ENCODE results near the gene TLCD1. TPM values are rescaled to one million over a fixed set of nuclear protein-coding genes. Genes with fewer than 3 reads are reported as not detected.

TLCD1 gene
- total and polyA plus RNA-seq, 10 of the 15 experiments (the other 5 are each of a cell fraction or from before 2014, with no cell fraction given): 2.9 to 19.8 (median 7.7) TPM

- TF ChIP-seq KAT2A (conservative IDR thresholded peaks at IDR 0.05; ENCODE audit: control insufficient read depth, low read depth, low read length): no peak
- TF ChIP-seq SIX5 (IDR thresholded peaks at IDR 0.05; ENCODE audit: low read depth, low read length, severe bottlenecking): no peak
- TF ChIP-seq ASH2L (IDR thresholded peaks at IDR 0.05; ENCODE audit: borderline replicate concordance, low read depth): no peak
- TF ChIP-seq CTCF (IDR thresholded peaks at IDR 0.05 in 2 of 3, conservative IDR thresholded peaks at IDR 0.05 in 1 of 3; ENCODE audit: control insufficient read depth in 2 of 3, extremely low read depth in 1 of 3, insufficient read depth in 1 of 3, low read depth in 3 of 3, low read length in 3 of 3): peak; percentile 99 to 100 (median 99); a peak in 5 of 6 replicates
- TF ChIP-seq SREBF2 (IDR thresholded peaks at IDR 0.05; ENCODE audit: low read length): no peak
- TF ChIP-seq BCL11A (IDR thresholded peaks at IDR 0.05; ENCODE audit: low read depth, low read length): no peak
- peak; percentile 80; the same call in 1 of the 2 replicates for TF ChIP-seq CHD2 (IDR thresholded peaks at IDR 0.05; ENCODE audit: borderline replicate concordance, low read depth, low read length)
- no peak for TF ChIP-seq PRDM15 (CRISPR knock-in tag; IDR thresholded peaks at IDR 0.05)
- no peak for TF ChIP-seq CBX3 (IDR thresholded peaks at IDR 0.05; ENCODE audit: borderline replicate concordance, low read depth)
- TF ChIP-seq BACH1 (IDR thresholded peaks at IDR 0.05; ENCODE audit: borderline replicate concordance): peak; percentile 90
- peak; percentile 33 for TF ChIP-seq NR2F1 (conservative IDR thresholded peaks at IDR 0.05)
- TF ChIP-seq NFYB (IDR thresholded peaks at IDR 0.05; ENCODE audit: insufficient read depth, low read depth, low read length): no peak
- TF ChIP-seq STAT3 (IDR thresholded peaks at IDR 0.05; ENCODE audit: low read depth, low read length): 0 out of 2 replicates have a peak, but pooled peaks have one; percentile 57
- TF ChIP-seq E4F1 (IDR thresholded peaks at IDR 0.05; ENCODE audit: borderline replicate concordance, partially characterized antibody): no peak
- TF ChIP-seq IKZF2 (IDR thresholded peaks at IDR 0.05): peak; percentile 90 to 93
- TF ChIP-seq RCOR1 (conservative IDR thresholded peaks at IDR 0.05; ENCODE audit: low read depth, low read length): no peak
- peak; percentile 69 for TF ChIP-seq EED (IDR thresholded peaks at IDR 0.05; ENCODE audit: low read depth)
- TF ChIP-seq ZNF384 (IDR thresholded peaks at IDR 0.05; ENCODE audit: borderline replicate concordance, low read depth, low read length): no peak
- TF ChIP-seq TAF1 (IDR thresholded peaks at IDR 0.05; ENCODE audit: borderline replicate concordance, low read depth, low read length): peak; percentile 54; the same call in 1 of the 2 replicates
- peak; percentile 89 for TF ChIP-seq MXI1 (IDR thresholded peaks at IDR 0.05; ENCODE audit: low read depth, low read length)
- no peak for TF ChIP-seq BMI1 (IDR thresholded peaks at IDR 0.05; ENCODE audit: borderline replicate concordance)
These were observed 826 bp upstream of the TLCD1 start (continued) for GRCh38 chr17:28726627-28727491.

Data from GM12878 (cell line).